ENCODE results near the gene NEUROG1. TPM values are rescaled to one million over a fixed set of nuclear protein-coding genes. Genes with fewer than 3 reads are reported as not detected.

The NEUROG1 gene
- total and polyA plus RNA-seq, 10 of the 15 experiments (the other 5 are each of a cell fraction or from before 2014, with no cell fraction given), result not detected

GRCh38 chr5:135503871-135504270, 31.9 kb downstream of the NEUROG1 start:
- no peak overlapping the region for H3K4me3 ChIP-seq
- H3K4me1 ChIP-seq (ENCODE audit: control insufficient read depth, insufficient read depth, low read length), result no peaks in the 10 kb centered on the region
- CTCF ChIA-PET, result interaction anchor here (1.7 kb wide), 1 partner anchor 65 kb away, joined by 4 read pairs; no protein-coding TSS in a partner anchor
- no peaks in the 10 kb centered on the region for H4K20me1 ChIP-seq (ENCODE audit: control insufficient read depth, insufficient read depth)
- H3K9ac ChIP-seq (ENCODE audit: control insufficient read depth, insufficient read depth, low read length), result no peak overlapping the region
- no peaks in the 10 kb centered on the region for H3K79me2 ChIP-seq (ENCODE audit: control insufficient read depth, insufficient read depth, low read length)
- no peak for DNase-seq (ENCODE audit: low read depth, low spot score)
- no peak for TF ChIP-seq ZZZ3 (IDR thresholded peaks at IDR 0.05; ENCODE audit: control insufficient read depth, insufficient read length, low read depth)
- H3K9me3 ChIP-seq (replicated peaks; ENCODE audit: control insufficient read depth, insufficient read depth, low read length), result no peaks in the 10 kb centered on the region
- SMC1A ChIA-PET (ENCODE audit: uncharacterized antibody, unreplicated experiment), result no interaction called here
- peaks cover 3 to 4% of the 10 kb centered on the region in 2 experiments; a peak in 3 of 4 replicates for H3K27me3 ChIP-seq (replicated peaks in 1 of 2; ENCODE audit: control insufficient read depth in 2 of 2, insufficient read depth in 2 of 2, low read length in 1 of 2)
- RAD21 ChIA-PET (ENCODE audit: unreplicated experiment), result no interaction called here
- FAIRE-seq, result no peak
- no peak for ATAC-seq
- no TSS peak for BruUV-seq (replicated peaks)
- no peaks in the 10 kb centered on the region for H3K36me3 ChIP-seq (ENCODE audit: control insufficient read depth in 2 of 2, insufficient read depth in 2 of 2, low read length in 1 of 2)
- in situ Hi-C loops (cut with MboI), result no loop called here
- H3K27ac ChIP-seq (ENCODE audit: control insufficient read depth, insufficient read depth), result no peak overlapping the region
- POLR2A ChIA-PET, result no interaction called here
- intact Hi-C loops (cut with micrococcal nuclease; ENCODE audit: unreplicated experiment), result no loop called here
- WGBS (ENCODE audit: insufficient coverage, insufficient replicate concordance, low lambda C conversion rate, missing lambda C conversion rate), result 42% methylated on average over 4 of the region's 4 CpGs
- no peak overlapping the region for H2AFZ ChIP-seq (ENCODE audit: control insufficient read depth, low read depth, low read length)
- no peak overlapping the region for H3K4me2 ChIP-seq (ENCODE audit: control insufficient read depth, insufficient read depth)

- no peak for ATAC-seq
- ChIA-PET SMC1A (ENCODE audit: uncharacterized antibody, unreplicated experiment) (interaction anchor here (0.8 to 1.1 kb wide), 2 partner anchors 47 to 285 kb away, joined by 3 read pairs; no protein-coding TSS in a partner anchor), POLR2A (no interaction called here)
Observed at GRCh38 chr5:135502836-135503520, 32.8 kb downstream of the NEUROG1 start.

More at GRCh38 chr5:135502836-135503520, 32.8 kb downstream of the NEUROG1 start:
- no peak overlapping the region for H3K27ac ChIP-seq (ENCODE audit: control insufficient read depth, insufficient read depth)
- peaks cover 0 to 2% of the 10 kb centered on the region in 2 experiments; a peak in 2 of 4 replicates for H3K27me3 ChIP-seq (replicated peaks in 1 of 2; ENCODE audit: control insufficient read depth in 2 of 2, insufficient read depth in 2 of 2, low read length in 1 of 2)
- H3K4me3 ChIP-seq, result no peak overlapping the region
- in situ Hi-C loops (cut with MboI), result no loop called here
- no TSS peak for BruUV-seq (replicated peaks)
- RAD21 ChIA-PET (ENCODE audit: unreplicated experiment), result no interaction called here
- FAIRE-seq, result no peak
- WGBS (ENCODE audit: insufficient coverage, insufficient replicate concordance, low lambda C conversion rate, missing lambda C conversion rate), result 23% methylated on average over 8 of the region's 8 CpGs
- no peaks in the 10 kb centered on the region for H3K4me1 ChIP-seq (ENCODE audit: control insufficient read depth, insufficient read depth, low read length)
- H3K79me2 ChIP-seq (ENCODE audit: control insufficient read depth, insufficient read depth, low read length), result no peaks in the 10 kb centered on the region
- no peak overlapping the region for H3K9ac ChIP-seq (ENCODE audit: control insufficient read depth, insufficient read depth, low read length)
- no peaks in the 10 kb centered on the region for H4K20me1 ChIP-seq (ENCODE audit: control insufficient read depth, insufficient read depth)
- no peak overlapping the region for H3K4me2 ChIP-seq (ENCODE audit: control insufficient read depth, insufficient read depth)
- intact Hi-C loops (cut with micrococcal nuclease; ENCODE audit: unreplicated experiment), result no loop called here
- H3K9me3 ChIP-seq (replicated peaks; ENCODE audit: control insufficient read depth, insufficient read depth, low read length), result no peaks in the 10 kb centered on the region
- DNase-seq (ENCODE audit: low read depth, low spot score), result no peak
- TF ChIP-seq USF1 (IDR thresholded peaks at IDR 0.05; ENCODE audit: borderline replicate concordance, extremely low read length, insufficient read depth, low read depth, low read length) (no peak), BCLAF1 (IDR thresholded peaks at IDR 0.05) (no peak), JUND (IDR thresholded peaks at IDR 0.05; ENCODE audit: low read depth, low read length) (no peak), CBX5 (IDR thresholded peaks at IDR 0.05; ENCODE audit: low read depth) (no peak), ZNF207 (IDR thresholded peaks at IDR 0.05; ENCODE audit: borderline replicate concordance) (no peak), RAD51 (IDR thresholded peaks at IDR 0.05) (no peak), MTA2 (IDR thresholded peaks at IDR 0.05; ENCODE audit: low read depth) (no peak), IKZF1 (conservative IDR thresholded peaks at IDR 0.05) (no peak), ESRRA (IDR thresholded peaks at IDR 0.05; ENCODE audit: low read length) (no peak), NFXL1 (IDR thresholded peaks at IDR 0.05; ENCODE audit: borderline replicate concordance) (no peak), BRCA1 (IDR thresholded peaks at IDR 0.05; ENCODE audit: low read depth, low read length) (no peak)
- H2AFZ ChIP-seq (ENCODE audit: control insufficient read depth, low read depth, low read length), result no peak overlapping the region
- no peaks in the 10 kb centered on the region for H3K36me3 ChIP-seq (ENCODE audit: control insufficient read depth in 2 of 2, insufficient read depth in 2 of 2, low read length in 1 of 2)
- CTCF ChIA-PET, result interaction anchor here (1.7 kb wide), 1 partner anchor 66 kb away, joined by 4 read pairs; no protein-coding TSS in a partner anchor

All from GM12878 (cell line).